ENCODE data around the gene CABS1.

CABS1 gene

DNA sequence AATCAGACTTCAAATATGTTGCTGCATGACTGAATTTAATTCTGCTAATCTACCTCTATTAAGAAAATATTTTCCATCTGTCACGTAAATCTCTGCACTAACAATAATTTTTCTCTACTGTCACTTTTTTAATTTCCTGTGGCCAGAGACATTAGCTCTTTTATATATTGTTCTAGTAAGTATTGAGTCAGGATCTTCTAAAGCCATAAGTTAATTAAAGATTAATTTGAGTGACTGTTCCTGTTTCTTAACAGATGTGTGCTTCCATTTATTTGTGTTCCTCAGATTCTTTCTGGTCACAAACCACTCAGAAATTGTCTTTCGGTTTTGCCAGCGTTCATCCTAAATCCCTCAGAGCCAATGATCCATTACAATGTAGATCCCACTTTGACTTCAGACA lies 45.8 kb downstream of the CABS1 start:
- DNase-seq (ENCODE audit: low read depth in 2 of 3, low spot score in 2 of 3), result no peak

DNA sequence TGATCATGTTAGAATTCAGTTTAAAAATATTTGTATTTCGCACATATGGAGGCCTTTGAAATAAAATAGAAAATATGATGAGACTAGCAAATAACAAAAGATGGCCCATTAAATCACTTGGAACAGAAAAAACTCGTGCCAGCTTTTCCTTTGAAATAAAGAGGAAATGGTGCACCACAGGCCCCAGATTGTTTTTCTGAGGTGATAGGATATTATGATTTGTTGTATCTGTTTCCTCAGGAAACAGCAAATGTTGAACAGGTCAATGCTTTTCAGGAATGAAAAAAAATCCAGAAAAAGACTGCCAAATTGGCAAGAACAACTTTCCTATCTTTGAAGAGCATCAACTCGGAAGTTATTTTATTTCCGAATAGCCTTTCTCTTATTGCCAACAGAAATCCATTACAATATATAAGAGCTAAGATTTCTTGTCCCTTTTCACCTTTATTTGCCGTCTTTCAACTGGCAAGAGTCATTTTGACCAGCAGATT lies 48.0 kb downstream of the CABS1 start, which contains the start of gene SMR3B:
Gene SMR3B, plus strand, starts transcription at position 441 of the 491 bp plus-strand sequence. CDS start 1,380 bp downstream, outside the sequence.
- no peak for DNase-seq (ENCODE audit: low read depth in 2 of 3, low spot score in 2 of 3)

Data from activated CD8-positive, alpha-beta memory T cell treated with anti-CD3 and anti-CD28 coated beads for 48 hours (primary cell).